ENCODE results near the gene CTNND2.

DNA sequence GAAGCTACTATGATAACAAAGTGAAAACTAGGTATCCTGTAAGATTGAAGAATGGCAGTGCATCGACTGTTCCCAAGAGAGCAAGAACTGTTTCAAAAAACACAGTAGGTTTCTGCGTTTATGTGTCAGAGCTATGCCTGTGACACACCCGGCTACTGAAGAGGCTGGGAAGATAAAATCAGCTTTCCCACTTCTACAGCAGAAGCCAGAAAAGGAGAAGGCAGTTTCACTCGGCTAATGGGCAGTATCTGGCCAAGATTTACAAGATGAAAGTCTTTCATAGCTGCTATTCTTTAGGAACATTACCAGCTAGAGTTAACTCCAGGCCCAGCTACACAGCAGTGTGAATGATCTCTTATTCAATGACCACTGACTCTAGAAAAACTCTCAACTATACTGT, 195.2 kb downstream of the CTNND2 start:
- no peak for TF ChIP-seq MXI1 (IDR thresholded peaks at IDR 0.05; ENCODE audit: low read depth, low read length)
- TF ChIP-seq CTCF (IDR thresholded peaks at IDR 0.05 in 2 of 3, conservative IDR thresholded peaks at IDR 0.05 in 1 of 3; ENCODE audit: control insufficient read depth in 2 of 3, extremely low read depth in 1 of 3, insufficient read depth in 1 of 3, low read depth in 3 of 3, low read length in 3 of 3) = no peak
- no peak for TF ChIP-seq POLR2A (IDR thresholded peaks at IDR 0.05; ENCODE audit: low read depth, low read length)
- TF ChIP-seq MEF2B (IDR thresholded peaks at IDR 0.05; ENCODE audit: partially characterized antibody, poor library complexity, severe bottlenecking) = no peak
- TF ChIP-seq POLR2AphosphoS5 (IDR thresholded peaks at IDR 0.05; ENCODE audit: low read length) = no peak
- TF ChIP-seq SIX5 (IDR thresholded peaks at IDR 0.05; ENCODE audit: low read depth, low read length, severe bottlenecking) = no peak
- no peak for TF ChIP-seq ZBTB33 (IDR thresholded peaks at IDR 0.05)
- TF ChIP-seq TCF7 (IDR thresholded peaks at IDR 0.05; ENCODE audit: borderline replicate concordance) = no peak
- TF ChIP-seq, protein P1, sequence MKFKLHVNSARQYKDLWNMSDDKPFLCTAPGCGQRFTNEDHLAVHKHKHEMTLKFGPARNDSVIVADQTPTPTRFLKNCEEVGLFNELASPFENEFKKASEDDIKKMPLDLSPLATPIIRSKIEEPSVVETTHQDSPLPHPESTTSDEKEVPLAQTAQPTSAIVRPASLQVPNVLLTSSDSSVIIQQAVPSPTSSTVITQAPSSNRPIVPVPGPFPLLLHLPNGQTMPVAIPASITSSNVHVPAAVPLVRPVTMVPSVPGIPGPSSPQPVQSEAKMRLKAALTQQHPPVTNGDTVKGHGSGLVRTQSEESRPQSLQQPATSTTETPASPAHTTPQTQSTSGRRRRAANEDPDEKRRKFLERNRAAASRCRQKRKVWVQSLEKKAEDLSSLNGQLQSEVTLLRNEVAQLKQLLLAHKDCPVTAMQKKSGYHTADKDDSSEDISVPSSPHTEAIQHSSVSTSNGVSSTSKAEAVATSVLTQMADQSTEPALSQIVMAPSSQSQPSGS (IDR thresholded peaks at IDR 0.05; ENCODE audit: low read length) = no peak
- TF ChIP-seq NRF1 (conservative IDR thresholded peaks at IDR 0.05; ENCODE audit: low read depth, low read length) = no peak
- no peak for TF ChIP-seq CBFB (IDR thresholded peaks at IDR 0.05; ENCODE audit: low read depth)
- TF ChIP-seq EP300 (IDR thresholded peaks at IDR 0.05; ENCODE audit: borderline replicate concordance in 1 of 2, control insufficient read depth in 1 of 2, low read depth in 2 of 2, low read length in 2 of 2) = no peak
- no peak for TF ChIP-seq NFYB (IDR thresholded peaks at IDR 0.05; ENCODE audit: insufficient read depth, low read depth, low read length)
- TF ChIP-seq ZNF274 (IDR thresholded peaks at IDR 0.05; ENCODE audit: insufficient read depth, insufficient read length) = no peak

Measured in GM12878 (cell line).